HG02970 (cell line): ENCODE results near the gene HERC2.
"Not testable (repeated sequence)": the region's sequence is repeated elsewhere in the genome, so short reads cannot be mapped to it uniquely, and the experiment has no call there.

Source experiments
- ATAC-seq: cut with Tn5 transposase; IDR thresholded peaks from one replicate; pipeline ENCODE4 v1.9.1; 2021; ENCODE audit warnings: mild to moderate bottlenecking, moderate library complexity, moderate number of reproducible peaks; ENCODE audit not compliant: unreplicated experiment, low FRiP score

The HERC2 gene

GRCh38 chr15:28286659-28287058 lies 35.3 kb downstream of the HERC2 start:
- ATAC-seq, result not testable (repeated sequence)

- no peak for ATAC-seq
These were observed 35.9 kb downstream of the HERC2 start for GRCh38 chr15:28286031-28286430.

GRCh38 chr15:28281876-28282275 lies 40.1 kb downstream of the HERC2 start:
- ATAC-seq, result no peak

GRCh38 chr15:28274635-28275034 lies 47.3 kb downstream of the HERC2 start:
- no peak for ATAC-seq

DNA sequence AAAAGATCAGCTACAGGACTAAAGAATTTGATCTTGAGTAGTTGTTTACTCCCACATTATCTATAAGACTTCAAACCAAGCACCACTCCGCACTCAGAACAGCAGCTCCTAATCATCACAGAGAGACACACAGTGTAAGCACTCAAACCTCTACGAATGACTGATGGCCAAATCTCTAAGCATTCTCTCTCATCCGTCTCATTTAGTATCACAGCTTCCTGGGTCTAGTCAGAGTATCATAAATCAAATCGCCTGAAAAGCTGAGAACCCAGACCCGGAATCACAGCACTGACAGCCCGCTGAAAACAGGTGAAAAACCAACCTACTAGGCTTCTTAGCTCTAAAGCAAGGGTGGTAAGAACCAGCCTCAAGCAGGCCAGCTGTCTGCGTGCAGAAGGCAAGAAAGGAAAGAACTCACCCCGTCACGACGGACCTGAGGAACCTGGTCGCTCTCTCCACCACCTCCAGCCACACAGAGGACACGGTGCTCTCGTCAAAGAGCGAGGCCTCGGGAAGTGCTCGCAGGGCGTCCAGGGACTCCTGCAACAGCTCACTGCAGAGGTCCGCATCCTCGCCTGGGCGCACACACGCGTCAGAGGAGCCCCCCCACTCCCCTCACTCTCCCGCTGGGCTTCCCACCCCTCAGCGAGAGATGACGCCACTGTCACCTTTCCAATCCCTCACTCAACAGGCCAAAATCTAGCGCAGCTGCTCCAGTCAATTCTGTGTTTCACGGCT lies 47.9 kb downstream of the HERC2 start:
- no peak for ATAC-seq

DNA sequence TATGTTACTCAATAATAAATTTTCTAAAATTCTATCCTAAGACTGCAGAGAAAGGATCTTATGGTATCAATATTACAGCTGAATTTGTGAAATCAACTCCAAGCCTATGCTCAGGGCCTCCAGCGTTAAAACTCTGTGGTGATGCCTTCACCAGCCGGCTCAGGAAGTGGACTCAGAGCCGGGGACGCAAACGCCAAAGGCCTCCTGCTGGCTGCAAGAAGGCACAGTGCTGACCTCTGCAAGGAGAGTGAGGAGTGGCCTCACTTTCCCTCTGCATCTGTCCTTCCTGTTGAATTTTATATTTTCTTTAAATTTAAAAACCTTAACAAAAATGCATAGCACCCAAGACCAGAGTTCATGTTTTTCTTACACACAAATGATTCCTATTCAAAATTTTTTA lies 48.5 kb downstream of the HERC2 start:
- no peak for ATAC-seq

GRCh38 chr15:28272587-28272986 lies 49.4 kb downstream of the HERC2 start:
- ATAC-seq, result no peak

GRCh38 chr15:28271697-28272260 lies 50.2 kb downstream of the HERC2 start:
- no peak for ATAC-seq

GRCh38 chr15:28269097-28269496 lies 52.9 kb downstream of the HERC2 start:
- no peak for ATAC-seq

GRCh38 chr15:28267727-28268126 lies 54.3 kb downstream of the HERC2 start:
- no peak for ATAC-seq

GRCh38 chr15:28265334-28266019 lies 56.5 kb downstream of the HERC2 start:
- no peak for ATAC-seq

DNA sequence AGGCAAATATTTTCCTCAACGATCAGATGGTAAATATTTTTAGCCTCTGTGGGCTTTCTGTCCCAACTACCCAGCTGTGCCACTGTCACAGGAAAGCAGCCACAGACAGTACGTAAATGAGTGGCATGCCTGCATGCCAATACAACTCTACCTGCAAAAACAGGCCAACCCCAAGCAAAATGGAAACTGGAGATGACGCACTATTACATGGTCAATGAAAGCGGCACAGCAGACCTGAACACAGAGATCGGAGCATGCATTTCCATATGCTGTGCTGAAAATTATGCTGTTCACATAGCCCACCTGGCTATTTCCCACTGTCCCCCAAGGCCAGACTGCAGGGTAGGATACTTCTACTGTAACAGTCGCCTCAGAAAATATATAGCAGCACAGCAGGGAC lies 57.8 kb downstream of the HERC2 start:
- no peak for ATAC-seq

GRCh38 chr15:28262438-28262837 lies 59.5 kb downstream of the HERC2 start:
- no peak for ATAC-seq

DNA sequence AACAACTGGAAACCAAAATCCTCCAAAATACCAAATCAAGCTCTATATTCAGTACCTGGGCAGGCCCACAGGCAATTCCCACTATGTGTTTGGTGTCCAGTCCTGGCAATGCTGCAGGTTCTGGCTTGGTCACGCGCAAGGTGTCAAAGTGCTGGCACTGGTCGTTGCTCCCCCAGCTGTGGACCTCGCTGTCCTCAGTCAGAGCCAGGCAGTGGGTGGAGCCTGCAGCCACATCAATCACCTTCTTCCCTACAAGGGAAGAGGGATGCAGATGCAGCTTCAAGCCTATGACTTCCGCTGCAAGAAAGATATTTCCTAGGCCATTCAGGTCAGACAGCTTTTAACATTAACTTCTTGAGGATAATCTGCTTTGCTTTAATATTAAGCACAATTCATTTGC lies 61.3 kb downstream of the HERC2 start:
- ATAC-seq, result no peak

GRCh38 chr15:28260317-28260716 lies 61.7 kb downstream of the HERC2 start:
- no peak for ATAC-seq

DNA sequence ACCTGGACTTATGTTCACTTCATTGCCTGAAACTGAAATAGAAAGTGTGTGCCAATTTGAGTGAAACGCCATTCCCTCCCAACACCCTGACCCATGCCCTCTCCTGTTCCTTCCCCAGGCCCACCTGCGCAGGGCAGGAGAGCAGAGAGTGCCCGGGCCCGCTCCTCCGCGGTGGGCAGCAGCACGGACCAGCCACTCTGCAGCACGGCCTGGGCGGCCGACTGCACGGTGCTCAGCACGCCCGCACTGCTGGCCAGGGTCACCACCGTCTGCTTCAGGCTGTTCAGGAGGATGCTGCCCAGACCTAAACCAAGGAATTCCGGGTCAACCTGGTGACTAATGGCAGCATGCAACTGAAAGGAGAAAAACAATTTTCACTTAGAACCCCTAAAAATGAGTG lies 66.0 kb downstream of the HERC2 start:
- no peak for ATAC-seq

GRCh38 chr15:28252831-28253230 lies 69.1 kb downstream of the HERC2 start:
- ATAC-seq, result no peak

DNA sequence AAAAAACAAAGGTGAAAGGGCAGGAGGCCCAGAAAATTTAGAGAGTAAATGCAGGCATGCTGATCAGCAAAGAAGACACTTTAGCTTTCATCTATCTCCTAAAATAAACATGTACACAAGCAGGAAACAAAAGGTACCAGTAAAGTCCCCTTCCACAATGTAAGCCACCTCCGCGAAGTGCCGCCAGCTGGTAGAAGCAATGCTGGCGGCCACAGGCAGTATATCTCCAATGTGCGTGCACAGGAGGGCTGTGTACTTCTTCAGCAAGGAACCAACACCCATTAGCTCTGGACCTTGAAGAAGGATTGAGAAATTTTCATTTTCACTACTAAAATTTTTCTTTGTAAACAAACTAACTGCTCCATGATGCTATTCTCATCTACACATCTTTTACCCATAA lies 75.4 kb downstream of the HERC2 start:
- ATAC-seq, result no peak

- ATAC-seq, result no peak
These were observed 78.1 kb downstream of the HERC2 start for GRCh38 chr15:28243901-28244300.

DNA sequence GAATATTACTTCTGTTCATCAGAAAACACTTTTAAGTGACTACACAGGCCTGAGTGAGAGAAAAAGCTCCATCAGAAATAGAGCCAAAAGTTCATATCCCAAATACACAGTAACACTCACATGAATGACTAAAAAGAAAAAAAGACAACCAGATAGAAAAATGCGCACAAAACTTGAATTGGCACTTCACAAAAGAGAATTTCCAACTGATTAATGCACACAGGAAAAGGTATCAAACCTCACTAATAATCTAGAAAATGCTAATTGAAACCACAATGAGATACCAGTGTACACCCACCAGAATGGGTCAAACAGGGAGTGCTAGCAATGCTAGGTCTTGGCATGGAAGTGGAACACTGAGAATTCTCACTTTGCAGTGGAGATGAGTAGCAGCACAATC lies 78.6 kb downstream of the HERC2 start:
- ATAC-seq, result no peak

DNA sequence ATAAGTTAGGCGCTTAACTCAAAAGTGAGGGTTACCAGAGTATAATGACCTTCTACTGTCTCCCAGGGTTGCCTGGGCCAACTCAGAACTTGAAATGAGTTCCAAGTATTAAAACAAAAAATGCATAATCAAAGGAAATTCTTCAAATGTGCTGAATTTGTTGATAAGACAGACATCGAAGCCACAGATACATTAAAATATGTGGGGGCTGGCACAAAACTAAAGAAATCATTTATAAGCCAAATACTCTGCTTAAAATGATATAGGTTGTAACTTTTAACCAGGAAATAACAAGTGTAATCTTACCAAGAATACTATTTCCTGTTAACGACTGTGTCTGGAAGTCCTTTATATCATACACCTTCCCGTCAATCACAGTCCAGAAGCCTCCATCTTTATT lies 83.7 kb downstream of the HERC2 start:
- ATAC-seq, result not testable (repeated sequence)

DNA sequence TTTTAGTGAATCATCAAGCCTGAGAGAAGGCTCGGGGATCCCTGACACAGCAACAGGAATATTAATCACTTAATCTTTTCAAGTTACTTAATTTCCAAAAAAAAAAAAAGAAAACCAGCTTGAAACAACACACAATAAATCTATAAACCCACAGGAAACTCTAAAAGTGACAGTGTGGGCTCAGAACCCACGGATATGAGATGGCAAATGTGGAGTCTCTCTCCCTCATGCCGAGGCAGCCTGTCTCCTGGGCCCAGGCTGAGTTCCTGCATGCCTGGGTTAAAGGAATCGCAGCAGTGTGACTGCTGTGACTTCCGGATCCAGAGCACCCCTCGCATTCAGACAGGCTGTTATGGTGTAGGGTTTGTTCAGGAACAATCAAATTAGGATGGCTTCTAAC lies 90.2 kb downstream of the HERC2 start:
- ATAC-seq, result not testable (repeated sequence)
